GM12865 (cell line): Measurements from ENCODE around the gene TELO2.

Experiments
- DNase-seq: peaks from one replicate; pipeline ENCODE4 v3.0.0; 2010; ENCODE audit warnings: low read depth
- H3K4me3 ChIP-seq: 2 replicates; pipeline ENCODE4 v1.5.1; 2011; ENCODE audit warnings: mild to moderate bottlenecking, low read depth, low read length, control low read depth
- TF ChIP-seq, protein P1 (sequence below): IDR thresholded peaks from 2 replicates; pipeline ENCODE4 v1.5.1; 2011; ENCODE audit warnings: low read length, control low read depth, low read depth, inconsistent platforms; ENCODE audit not compliant: insufficient read depth; ENCODE audit errors: missing control alignments

Gene TELO2

DNA sequence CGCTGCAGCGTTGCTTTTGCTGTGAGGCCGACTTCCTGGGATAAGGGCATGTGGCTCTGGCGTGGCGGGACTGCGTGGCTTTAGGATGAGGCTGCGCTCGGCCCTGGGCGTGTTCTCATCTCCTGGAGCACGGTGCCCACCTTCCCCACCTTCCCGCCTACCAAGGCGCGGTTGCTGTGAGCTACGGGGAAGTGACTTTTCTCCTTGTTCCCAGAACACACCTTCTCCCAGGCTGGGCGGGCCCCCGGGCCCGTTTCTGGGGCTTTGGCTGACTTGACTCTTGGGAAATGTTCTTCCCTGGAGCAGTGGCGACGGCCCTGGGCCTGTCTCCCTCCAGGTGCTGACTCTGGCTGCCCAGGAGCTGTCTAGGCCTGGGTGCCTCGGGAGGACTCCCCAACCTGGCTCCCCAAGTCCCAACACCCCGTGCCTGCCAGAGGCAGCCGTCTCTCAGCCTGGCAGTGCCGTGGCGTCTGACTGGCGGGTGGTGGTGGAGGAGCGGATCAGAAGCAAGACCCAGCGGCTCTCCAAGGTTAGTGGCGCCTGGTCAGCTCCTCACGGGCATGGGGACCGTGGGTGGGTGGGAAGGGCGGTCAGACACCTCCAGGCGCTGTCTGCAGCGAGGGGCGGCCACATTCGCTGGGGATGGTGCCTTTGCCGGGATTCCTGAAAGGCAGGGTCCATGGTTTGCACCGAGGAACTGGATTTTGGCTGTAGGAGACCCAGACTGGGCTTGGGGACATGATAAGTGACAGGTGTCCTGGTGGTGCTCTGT, 12.1 kb downstream of the TELO2 start:
- no peak for DNase-seq
- no peak overlapping the region for H3K4me3 ChIP-seq

DNA sequence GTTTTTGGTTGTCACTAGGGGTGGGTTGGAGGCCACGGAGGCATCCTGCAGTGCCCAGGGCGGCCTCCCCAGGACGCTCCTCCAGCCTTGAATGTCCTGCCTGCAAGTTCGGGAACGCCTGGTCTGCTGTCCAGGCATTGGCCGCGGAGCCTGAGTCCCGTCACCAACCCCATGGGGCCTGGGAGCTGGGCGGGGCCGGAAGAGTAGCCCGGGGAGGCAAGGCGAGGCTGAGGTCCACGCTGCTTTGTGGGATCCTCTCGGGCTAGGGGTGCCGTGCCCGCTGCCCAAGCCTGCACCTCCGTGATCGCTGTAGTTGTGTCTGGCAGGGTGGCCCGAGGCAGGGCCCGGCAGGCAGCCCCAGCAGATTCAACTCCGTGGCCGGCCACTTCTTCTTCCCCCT, 12.8 kb downstream of the TELO2 start:
- no peak for DNase-seq
- TF ChIP-seq, protein P1, sequence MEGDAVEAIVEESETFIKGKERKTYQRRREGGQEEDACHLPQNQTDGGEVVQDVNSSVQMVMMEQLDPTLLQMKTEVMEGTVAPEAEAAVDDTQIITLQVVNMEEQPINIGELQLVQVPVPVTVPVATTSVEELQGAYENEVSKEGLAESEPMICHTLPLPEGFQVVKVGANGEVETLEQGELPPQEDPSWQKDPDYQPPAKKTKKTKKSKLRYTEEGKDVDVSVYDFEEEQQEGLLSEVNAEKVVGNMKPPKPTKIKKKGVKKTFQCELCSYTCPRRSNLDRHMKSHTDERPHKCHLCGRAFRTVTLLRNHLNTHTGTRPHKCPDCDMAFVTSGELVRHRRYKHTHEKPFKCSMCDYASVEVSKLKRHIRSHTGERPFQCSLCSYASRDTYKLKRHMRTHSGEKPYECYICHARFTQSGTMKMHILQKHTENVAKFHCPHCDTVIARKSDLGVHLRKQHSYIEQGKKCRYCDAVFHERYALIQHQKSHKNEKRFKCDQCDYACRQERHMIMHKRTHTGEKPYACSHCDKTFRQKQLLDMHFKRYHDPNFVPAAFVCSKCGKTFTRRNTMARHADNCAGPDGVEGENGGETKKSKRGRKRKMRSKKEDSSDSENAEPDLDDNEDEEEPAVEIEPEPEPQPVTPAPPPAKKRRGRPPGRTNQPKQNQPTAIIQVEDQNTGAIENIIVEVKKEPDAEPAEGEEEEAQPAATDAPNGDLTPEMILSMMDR: no peak
- H3K4me3 ChIP-seq: no peak overlapping the region

More for the DNA sequence above, 12.1 kb downstream of the TELO2 start:
- TF ChIP-seq, protein P1: no peak

DNA sequence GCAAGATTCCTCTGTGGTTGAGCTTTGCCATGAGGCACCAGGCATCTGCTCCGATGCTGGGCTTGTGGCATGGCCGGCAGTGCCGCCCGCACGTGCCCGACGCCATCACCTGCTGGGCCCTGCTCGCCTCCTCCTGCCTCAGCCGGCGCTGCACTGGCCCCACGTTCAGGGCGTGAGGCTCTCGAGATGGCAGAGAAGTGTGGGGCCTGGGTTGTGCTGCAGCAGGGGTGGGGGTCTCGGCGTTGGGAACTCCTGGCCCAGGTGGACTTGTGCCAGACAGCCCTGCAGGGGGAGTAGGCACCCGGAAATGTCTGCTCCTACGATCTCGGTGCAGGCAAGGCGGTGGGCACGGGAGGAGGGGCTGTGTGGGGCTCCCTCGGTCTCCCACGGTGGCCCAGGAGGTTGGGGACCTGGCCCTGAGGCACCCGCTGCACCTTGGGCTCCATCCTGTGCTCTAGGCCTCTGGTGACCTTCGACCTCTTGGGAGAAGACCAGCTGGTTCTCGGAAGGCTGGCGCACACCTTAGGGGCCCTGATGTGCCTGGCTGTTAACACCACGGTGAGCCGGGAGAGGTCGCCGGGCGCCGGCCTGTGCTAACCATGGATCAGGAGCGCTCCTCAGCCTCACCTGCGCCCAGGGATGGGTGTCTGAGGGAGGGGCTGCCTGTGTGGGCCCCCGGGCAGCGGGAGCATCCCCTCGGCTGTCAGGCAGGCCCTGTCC, 13.5 kb downstream of the TELO2 start:
- no peak overlapping the region for H3K4me3 ChIP-seq
- TF ChIP-seq, protein P1: no peak
- no peak for DNase-seq

DNA sequence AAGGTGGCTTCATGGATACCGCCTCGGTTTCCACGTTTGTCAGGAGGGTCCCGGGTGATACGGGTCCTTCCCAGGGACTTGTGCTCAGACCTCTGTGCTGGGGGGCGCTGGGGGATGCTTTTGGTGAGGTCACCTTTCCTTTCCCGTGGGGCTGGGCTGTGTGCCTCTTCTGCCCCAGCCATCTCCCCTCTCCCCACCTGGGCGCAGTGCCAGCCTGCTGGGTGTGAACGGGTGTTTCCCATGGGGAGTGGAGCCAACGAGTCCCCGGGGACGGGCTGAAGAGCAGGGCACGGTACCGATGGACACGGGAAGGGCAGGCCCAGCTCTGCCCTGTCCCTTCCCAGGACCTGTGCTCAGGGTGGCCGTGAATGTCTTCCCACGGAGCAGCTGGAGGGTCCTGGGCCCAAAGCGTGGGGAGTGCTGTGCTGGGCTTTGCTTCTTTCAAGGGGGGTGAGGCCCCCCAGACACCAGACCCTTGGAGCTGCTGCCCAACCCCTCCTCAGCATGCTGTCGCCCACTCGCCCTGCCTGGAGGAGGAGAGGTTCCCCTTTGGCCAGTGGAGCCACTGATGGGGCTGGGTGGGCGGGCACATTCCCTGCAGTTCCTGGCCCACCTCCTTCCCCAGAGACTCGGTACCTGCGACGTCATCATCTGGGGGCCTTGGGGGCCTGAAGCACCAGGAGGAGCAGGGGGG, 15.5 kb downstream of the TELO2 start:
- TF ChIP-seq, protein P1: no peak
- no peak overlapping the region for H3K4me3 ChIP-seq
- no peak for DNase-seq

DNA sequence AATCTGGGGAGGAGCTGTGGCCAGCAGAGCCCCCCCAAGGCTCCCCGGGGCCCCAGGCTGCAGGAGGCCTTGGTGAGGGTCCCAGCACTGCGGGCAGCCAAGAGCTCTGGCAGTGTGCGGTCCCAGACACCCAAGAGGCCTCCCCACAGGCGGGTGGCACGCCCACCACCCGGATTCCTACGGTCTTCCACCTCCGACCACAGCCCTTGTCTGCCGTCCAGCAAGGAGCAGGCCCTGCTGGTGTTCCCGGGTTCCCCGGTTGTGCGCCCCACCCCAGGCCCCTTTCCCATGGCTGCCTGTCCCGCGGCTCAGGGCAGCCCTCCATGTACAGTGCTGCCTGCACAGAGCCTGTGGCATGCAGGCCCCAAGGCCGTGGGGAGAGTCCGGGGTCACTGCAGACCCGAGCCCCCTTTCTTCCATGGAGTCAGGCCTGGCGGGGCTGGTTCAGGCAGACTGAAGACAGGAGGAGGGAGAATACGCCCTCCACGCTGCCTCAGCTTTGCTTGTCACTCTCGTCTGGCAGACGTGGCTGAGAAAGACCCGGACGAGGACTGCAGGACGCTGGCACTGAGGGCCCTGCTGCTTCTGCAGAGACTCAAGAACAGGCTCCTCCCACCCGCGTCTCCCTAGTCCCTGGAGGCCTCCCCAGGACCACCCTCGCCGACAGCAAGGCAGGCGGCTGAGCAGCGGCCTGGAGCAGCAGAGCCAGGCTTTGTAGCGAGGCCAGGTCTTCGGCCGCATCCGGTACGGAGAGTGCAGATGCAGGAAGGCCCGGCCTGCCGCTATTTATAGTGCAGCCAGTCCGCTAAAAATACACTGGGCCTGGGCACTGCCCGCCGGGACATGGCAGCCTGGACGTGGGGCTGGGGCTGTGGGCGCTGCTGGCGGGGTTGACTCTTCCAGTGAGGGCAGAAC, 16.4 kb downstream of the TELO2 start:
- H3K4me3 ChIP-seq: no peak overlapping the region
- DNase-seq: no peak
- TF ChIP-seq, protein P1: no peak

DNA sequence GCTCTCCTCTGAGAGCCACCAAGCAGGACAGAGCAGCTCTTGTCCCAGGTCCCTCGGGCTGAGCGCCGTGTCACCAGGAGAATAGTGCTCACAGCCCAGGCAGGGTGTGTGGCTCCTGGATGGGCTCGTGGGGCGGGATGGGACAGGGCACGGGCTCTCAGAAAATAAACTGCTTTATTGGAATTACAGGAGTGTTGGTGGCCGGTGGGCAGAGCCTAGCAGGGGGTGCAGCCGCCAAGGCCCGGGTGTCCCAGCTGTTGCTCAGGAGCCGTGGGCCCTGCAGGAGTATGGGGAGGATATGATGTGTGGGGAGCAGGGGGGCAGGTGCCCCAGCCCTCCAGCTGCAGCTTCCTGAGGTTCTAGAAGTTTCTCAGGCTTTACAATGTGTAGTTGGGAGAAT, 17.1 kb downstream of the TELO2 start:
- TF ChIP-seq, protein P1: no peak
- no peak overlapping the region for H3K4me3 ChIP-seq
- no peak for DNase-seq
